ENCODE data around the gene SYNCRIP.
"Not testable (repeated sequence)": the region's sequence is repeated elsewhere in the genome, so short reads cannot be mapped to it uniquely, and the experiment has no call there.

The SYNCRIP gene

DNA sequence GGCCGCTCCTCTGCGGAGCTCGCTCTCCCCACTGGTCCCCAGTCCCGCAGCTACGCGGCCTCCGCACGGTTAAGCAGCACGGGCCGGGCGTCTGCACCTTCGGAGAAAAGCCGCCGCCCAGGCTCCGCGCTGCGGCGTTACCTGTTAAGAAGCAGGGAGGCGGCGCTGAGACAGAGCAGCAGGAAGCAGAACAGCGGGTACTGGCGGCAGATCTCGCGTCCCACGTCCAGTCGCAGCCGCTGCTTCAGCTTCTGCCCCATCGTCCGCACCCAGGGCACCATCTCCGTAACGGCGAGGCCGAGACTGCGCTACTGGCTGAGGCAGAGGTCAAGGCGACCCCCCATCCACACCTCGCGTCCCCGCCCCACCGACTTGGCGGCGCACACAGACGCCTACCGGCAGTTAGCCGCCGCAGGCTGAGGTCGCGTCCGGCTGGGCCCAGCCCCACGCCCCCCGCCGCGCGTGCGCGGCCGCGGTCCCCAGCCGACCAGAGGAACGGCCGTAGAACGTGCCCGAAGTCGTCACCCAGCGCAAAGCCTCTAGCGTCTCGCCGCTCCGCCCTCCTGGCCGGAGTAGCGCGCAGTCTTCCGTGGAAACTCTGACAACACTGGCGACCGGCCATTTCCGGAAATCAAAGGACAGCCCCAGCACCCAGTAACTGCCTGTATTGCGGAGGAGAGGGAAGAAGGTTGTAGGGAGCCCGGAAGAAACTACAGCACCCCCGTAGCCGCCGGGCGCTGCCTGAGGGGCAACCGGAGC lies 49.1 kb downstream of the SYNCRIP start, which contains the start of gene SNX14:
TSS of gene SNX14 (minus strand) at position 421 of the 759 bp plus-strand sequence. CDS start at position 281, 140 bp downstream.
- DNase-seq (ENCODE audit: low spot score): peak; percentile 96

DNA sequence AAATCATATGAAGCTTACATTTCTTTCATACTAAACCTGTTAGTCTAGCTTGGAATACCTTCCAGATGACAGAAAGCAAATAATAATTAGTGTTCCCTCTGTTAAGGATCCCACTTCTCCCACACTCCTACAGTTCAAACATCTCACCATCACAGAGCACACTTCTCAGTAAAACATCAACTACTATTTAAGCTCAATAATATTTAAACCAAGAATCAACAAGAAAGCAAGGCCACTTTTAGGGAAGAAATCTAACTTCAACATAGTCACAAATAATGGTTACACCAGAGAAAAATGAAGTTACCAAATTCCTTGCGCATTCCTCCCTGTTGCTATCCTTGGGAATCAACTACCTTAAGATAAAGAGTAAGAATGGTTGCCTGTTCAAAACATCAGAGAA lies 50.7 kb downstream of the SYNCRIP start:
- DNase-seq (ENCODE audit: low spot score): no peak

- no peak for DNase-seq (ENCODE audit: low spot score)
These were observed 51.5 kb downstream of the SYNCRIP start for GRCh38 chr6:85591207-85591606.

- DNase-seq (ENCODE audit: low spot score): no peak
These were observed 56.9 kb downstream of the SYNCRIP start for GRCh38 chr6:85585741-85586140.

GRCh38 chr6:85582832-85583231 lies 59.9 kb downstream of the SYNCRIP start:
- DNase-seq (ENCODE audit: low spot score): not testable (repeated sequence)

- DNase-seq (ENCODE audit: low spot score): no peak
These were observed 61.1 kb downstream of the SYNCRIP start for GRCh38 chr6:85581572-85581971.

- no peak for DNase-seq (ENCODE audit: low spot score)
These were observed 61.8 kb downstream of the SYNCRIP start for GRCh38 chr6:85580878-85581267.

DNA sequence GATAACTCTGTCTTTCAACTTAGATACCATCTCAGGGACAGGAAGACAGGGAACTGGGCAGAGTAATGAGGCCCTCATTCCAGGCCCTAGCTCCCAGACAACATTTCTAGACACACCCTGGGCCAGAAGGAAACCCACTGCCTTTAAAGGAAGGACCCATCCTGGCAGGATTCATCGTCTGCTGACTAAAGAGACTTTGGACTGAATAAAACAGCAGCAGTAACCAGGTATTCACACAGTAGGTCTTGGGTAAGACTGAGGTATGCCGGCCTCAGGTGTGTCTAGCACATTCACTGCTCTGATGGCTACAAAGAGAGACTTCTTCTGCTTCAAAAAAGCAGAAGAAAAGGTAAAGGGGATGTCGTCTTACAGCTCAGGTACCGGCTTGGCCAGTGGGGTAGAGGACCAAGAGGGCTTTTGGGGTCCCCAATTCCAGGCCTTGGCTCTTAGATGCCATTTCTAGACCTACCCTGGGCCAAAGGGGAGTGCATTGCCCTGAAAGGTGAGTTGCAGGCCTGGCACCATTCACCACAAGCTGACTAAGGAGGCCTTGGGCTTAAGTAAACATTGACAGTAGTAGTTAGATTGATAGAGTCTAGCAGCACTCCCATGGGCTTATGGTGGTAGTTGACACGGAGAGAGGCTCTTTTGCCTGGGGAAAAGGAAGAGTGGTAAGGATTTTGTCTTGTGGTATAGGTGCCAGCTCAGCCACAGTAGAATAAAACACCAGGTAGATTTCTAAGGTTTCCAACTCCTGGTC lies 62.4 kb downstream of the SYNCRIP start:
- DNase-seq (ENCODE audit: low spot score): no peak

DNA sequence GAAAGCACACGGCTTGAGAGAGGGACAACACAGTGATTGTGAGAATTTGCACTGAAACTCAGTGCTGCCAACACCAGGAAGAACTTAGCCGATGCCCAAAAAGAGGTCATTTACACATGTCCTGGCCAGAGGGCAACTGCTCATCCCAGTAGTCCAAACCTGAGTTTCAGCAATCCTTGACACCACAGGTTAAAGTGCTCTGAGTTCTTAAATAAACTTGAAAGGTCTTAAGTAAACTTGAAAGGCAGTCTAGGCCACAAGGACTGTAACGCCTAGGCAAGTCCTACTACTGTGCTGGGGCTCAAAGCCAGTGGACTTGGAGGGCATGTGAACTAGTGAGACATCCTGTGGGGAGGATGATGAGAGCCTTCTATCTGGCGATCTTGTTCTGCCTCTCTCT lies 63.1 kb downstream of the SYNCRIP start:
- DNase-seq (ENCODE audit: low spot score): no peak

- no peak for DNase-seq (ENCODE audit: low spot score)
These were observed 66.2 kb downstream of the SYNCRIP start for GRCh38 chr6:85576476-85576875.

DNA sequence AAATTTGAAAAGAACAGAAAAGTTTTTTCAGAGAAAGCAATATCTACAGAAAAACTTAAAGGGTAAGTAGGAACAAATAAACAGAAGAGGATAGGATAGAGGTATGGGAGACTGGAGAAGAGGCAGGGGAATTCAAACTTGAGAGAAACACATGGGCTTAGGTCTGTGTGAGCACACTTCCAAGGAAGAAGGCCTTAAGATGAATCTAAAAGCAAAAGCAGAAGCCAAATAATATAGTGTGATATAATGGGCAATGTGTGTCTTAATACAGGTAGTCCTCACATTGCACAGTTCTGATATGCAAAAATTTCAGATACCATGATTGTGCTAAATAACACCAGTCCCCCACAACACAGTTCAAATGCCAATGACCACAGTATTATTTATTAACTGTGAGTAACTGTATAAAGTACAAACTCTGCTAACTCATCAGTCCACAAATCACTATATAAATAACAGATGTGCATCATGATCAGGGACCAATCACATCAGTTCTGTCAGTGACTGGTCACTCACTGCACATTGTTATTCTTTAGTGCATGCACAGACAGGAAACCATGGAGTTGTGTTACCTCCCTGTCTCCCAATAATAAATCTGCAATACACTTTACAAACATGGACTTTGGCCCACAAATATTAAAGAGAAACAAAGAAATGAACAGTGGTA lies 67.6 kb downstream of the SYNCRIP start:
- peak; percentile 52 for DNase-seq (ENCODE audit: low spot score)

DNA sequence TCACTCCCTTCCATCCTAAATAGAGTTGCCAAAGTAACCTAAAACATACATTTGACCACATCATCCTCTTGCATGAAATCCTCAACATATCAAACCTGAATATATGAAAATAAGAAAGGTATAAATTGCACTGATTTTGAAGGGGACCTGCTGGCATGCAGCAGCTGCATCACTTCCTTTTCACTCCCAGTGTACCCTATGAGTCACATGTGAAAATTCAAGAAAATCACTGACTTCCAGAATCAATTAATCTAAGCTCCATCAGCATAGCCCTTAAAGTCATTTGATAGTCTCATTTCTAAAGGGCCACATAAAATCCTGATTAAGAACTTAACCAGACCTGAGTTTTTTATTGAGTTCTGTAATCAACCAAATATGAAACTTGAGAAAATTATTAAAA lies 73.4 kb downstream of the SYNCRIP start:
- peak; percentile 48 for DNase-seq (ENCODE audit: low spot score)

DNA sequence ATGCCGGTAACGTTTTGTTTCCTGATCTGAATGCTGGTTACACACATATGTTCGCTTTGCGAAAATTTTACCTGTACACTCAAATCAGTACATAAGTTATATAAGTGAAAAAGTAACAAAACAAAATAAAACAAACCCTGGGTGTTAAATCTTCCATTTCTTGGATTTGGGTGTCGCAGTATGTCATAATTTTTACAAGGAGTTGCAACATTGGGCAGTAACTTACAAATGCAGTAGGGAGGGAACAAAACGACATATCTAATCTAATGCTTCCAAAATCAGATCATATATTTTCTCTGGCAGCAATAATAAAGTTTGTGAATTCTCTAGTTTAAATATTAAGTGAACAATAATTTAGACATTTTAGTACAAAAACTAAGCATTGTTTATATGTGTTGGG lies 74.3 kb downstream of the SYNCRIP start:
- DNase-seq (ENCODE audit: low spot score): no peak

DNA sequence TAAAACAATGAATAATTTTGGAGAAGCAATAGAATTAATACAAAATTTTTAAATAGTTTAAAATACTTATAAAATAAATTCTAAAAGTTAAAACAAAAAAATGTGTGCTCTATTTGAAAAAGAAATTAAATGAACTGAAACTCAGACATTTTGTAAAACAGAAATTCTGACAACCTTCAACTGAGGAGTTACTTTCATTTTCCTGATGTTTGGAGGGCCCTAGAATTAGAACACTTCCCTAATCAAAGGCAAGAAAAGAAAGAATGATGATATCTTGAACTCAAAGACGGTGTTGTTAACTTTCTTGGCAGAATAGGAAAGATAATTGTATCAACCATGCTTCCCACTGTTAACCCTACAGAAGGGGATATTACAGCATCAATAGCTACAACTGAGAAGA lies 77.0 kb downstream of the SYNCRIP start:
- DNase-seq (ENCODE audit: low spot score): no peak

DNA sequence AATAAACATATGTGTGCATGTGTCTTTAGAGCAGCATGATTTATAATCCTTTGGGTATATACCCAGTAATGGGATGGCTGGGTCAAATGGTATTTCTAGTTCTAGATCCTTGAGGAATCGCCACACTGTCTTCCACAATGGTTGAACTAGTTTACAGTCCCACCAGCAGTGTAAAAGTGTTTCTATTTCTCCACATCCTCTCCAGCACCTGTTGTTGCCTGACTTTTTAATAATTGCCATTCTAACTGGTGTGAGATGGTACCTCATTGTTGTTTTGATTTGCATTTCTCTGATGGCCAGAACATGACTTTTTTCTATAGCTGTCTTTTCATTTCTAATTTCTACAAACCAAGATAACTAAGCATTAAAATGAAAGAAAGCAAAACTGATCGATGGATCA lies 78.5 kb downstream of the SYNCRIP start:
- not testable (repeated sequence) for DNase-seq (ENCODE audit: low spot score)
